Keratinocyte (primary cell): ENCODE measurements around the gene EFHB. TPM values are rescaled to one million over a fixed set of nuclear protein-coding genes. Genes with fewer than 3 reads are reported as not detected.

Experiments
- DNase-seq: peaks from one replicate; pipeline ENCODE4 v3.0.0-alpha.2; 2011; ENCODE audit warnings: low read depth, missing footprints, low spot score
- FAIRE-seq: peaks from 2 replicates; lab custom pipeline; 2011; peaks lifted over from hg19 to GRCh38; lab: Jason Lieb, UNC
- H2AFZ ChIP-seq: 2 replicates; pipeline ENCODE4 v1.6.0; 2012; ENCODE audit warnings: low read length, control low read depth, inconsistent platforms; ENCODE audit not compliant: control insufficient read depth
- H3K27ac ChIP-seq: 2 replicates; pipeline ENCODE4 v1.5.1; 2011; ENCODE audit warnings: low read length; ENCODE audit not compliant: control insufficient read depth, insufficient read depth
- H3K27me3 ChIP-seq: 3 replicates; pipeline ENCODE4 v1.6.0; 2011; ENCODE audit warnings: low read length; ENCODE audit not compliant: control insufficient read depth, insufficient read depth; ENCODE audit errors: extremely low read depth
- H3K36me3 ChIP-seq, 2 experiments: 2 replicates in 1 of 2; 3 replicates in 1 of 2; pipeline ENCODE4 v1.5.1; 2011; ENCODE audit warnings: low read length in 2 of 2, mild to moderate bottlenecking in 1 of 2; ENCODE audit not compliant: control insufficient read depth in 2 of 2, insufficient read depth in 2 of 2; ENCODE audit errors: extremely low read depth in 1 of 2
- H3K4me1 ChIP-seq: 3 replicates; pipeline ENCODE4 v1.5.1; 2011; ENCODE audit warnings: low read length; ENCODE audit not compliant: control insufficient read depth, insufficient read depth; ENCODE audit errors: extremely low read depth
- H3K4me2 ChIP-seq: 3 replicates; pipeline ENCODE4 v1.6.0; 2011; ENCODE audit warnings: low read depth, low read length; ENCODE audit not compliant: control insufficient read depth, insufficient read depth; ENCODE audit errors: extremely low read depth
- H3K4me3 ChIP-seq, 3 experiments: fragments of 200-600 bp in 1 of 3; sonication (generic) in 1 of 3; 2 replicates in 2 of 3; 3 replicates in 1 of 3; pipeline ENCODE4 v1.5.1; 2011 to 2016; ENCODE audit warnings: low read length in 3 of 3, mild to moderate bottlenecking in 3 of 3, control low read depth in 2 of 3, inconsistent platforms in 1 of 3, low read depth in 1 of 3, mixed read lengths in 1 of 3, mixed run types in 1 of 3, moderate library complexity in 1 of 3; ENCODE audit not compliant: control insufficient read depth in 2 of 3, insufficient read depth in 2 of 3; ENCODE audit errors: extremely low read depth in 1 of 3
- H3K79me2 ChIP-seq: 2 replicates; pipeline ENCODE4 v1.6.0; 2012; ENCODE audit warnings: low read length; ENCODE audit not compliant: control insufficient read depth, insufficient read depth
- H3K9ac ChIP-seq: 3 replicates; pipeline ENCODE4 v1.6.0; 2011; ENCODE audit warnings: low read length; ENCODE audit not compliant: control insufficient read depth, insufficient read depth; ENCODE audit errors: extremely low read depth
- H3K9me1 ChIP-seq: 3 replicates; pipeline ENCODE4 v1.6.0; 2011; ENCODE audit warnings: low read length; ENCODE audit not compliant: control insufficient read depth, insufficient read depth; ENCODE audit errors: extremely low read depth
- H3K9me3 ChIP-seq: 2 replicates; pipeline ENCODE4 v1.5.1; 2012; ENCODE audit warnings: low read depth, low read length; ENCODE audit not compliant: control insufficient read depth
- H4K20me1 ChIP-seq: 3 replicates; pipeline ENCODE4 v1.6.0; 2011; ENCODE audit warnings: low read length; ENCODE audit not compliant: control insufficient read depth, insufficient read depth; ENCODE audit errors: extremely low read depth
- EZH2 ChIP-seq: IDR thresholded peaks from one replicate; pipeline ENCODE4 v1.6.1; 2012; ENCODE audit warnings: inconsistent platforms, mild to moderate bottlenecking, low read length, moderate library complexity
- dilution Hi-C: fragments of 300-500 bp; cut with MboI; formaldehyde crosslinking; loops from one replicate; pipeline ENCODE4 v1.7.0; 2020; ENCODE audit warnings: low sequenced_read_pairs; ENCODE audit not compliant: extremely low pct_ligation_motif_present
- polyA plus RNA-seq, 5 experiments: library from polyadenylated mRNA; depleted of rRNA in 3 of 5; stranded (reverse) in 3 of 5; stranded (forward) in 1 of 5; unstranded in 1 of 5; fragments of >200 nt; gene quantifications; 1 replicate in 1 of 5; 2 replicates in 3 of 5; 3 replicates in 1 of 5; pipeline versions ENCODE4 v1.2.1 to v1.2.3, GENCODE V29; 2011 to 2012; ENCODE audit warnings: missing spikeins in 2 of 5, low read depth in 1 of 5, low replicate concordance in 1 of 5
- TF ChIP-seq, protein P1 (sequence below), 3 experiments: IDR thresholded peaks in 1 of 3; conservative IDR thresholded peaks in 1 of 3; optimal IDR thresholded peaks in 1 of 3; 2 replicates in 2 of 3; 3 replicates in 1 of 3; pipeline versions ENCODE3 to v1.5.1; 2011; ENCODE audit warnings: low read length in 3 of 3, mild to moderate bottlenecking in 3 of 3, moderate library complexity in 2 of 3, control low read depth in 1 of 3, inconsistent platforms in 1 of 3; ENCODE audit not compliant: insufficient read depth in 2 of 3; ENCODE audit errors: extremely low read depth in 1 of 3

The EFHB gene
- polyA plus RNA-seq, 1 donor (not counting 4 experiments of a cell fraction or from before 2014, with no cell fraction given): 0.26 TPM

- no peaks in the 10 kb centered on the region for H3K4me1 ChIP-seq
- no peak for TF ChIP-seq EZH2
- TF ChIP-seq, protein P1, sequence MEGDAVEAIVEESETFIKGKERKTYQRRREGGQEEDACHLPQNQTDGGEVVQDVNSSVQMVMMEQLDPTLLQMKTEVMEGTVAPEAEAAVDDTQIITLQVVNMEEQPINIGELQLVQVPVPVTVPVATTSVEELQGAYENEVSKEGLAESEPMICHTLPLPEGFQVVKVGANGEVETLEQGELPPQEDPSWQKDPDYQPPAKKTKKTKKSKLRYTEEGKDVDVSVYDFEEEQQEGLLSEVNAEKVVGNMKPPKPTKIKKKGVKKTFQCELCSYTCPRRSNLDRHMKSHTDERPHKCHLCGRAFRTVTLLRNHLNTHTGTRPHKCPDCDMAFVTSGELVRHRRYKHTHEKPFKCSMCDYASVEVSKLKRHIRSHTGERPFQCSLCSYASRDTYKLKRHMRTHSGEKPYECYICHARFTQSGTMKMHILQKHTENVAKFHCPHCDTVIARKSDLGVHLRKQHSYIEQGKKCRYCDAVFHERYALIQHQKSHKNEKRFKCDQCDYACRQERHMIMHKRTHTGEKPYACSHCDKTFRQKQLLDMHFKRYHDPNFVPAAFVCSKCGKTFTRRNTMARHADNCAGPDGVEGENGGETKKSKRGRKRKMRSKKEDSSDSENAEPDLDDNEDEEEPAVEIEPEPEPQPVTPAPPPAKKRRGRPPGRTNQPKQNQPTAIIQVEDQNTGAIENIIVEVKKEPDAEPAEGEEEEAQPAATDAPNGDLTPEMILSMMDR (optimal IDR thresholded peaks at IDR 0.05 in 1 of 3, IDR thresholded peaks at IDR 0.05 in 1 of 3, conservative IDR thresholded peaks at IDR 0.05 in 1 of 3; ENCODE audit: extremely low read depth in 1 of 3, insufficient read depth in 2 of 3, low read length in 3 of 3): no peak
- DNase-seq (no peak), FAIRE-seq (no peak)
- no peaks in the 10 kb centered on the region for H3K27me3 ChIP-seq
- dilution Hi-C loops: no loop called here
- no peaks in the 10 kb centered on the region for H4K20me1 ChIP-seq
- H3K27ac ChIP-seq: no peak overlapping the region
- no peaks in the 10 kb centered on the region for H3K79me2 ChIP-seq
- no peaks in the 10 kb centered on the region for H3K9me3 ChIP-seq
- H3K4me3 ChIP-seq: no peak overlapping the region
- H3K9me1 ChIP-seq: no peaks in the 10 kb centered on the region
- no peaks in the 10 kb centered on the region for H3K36me3 ChIP-seq
- H2AFZ ChIP-seq: no peak overlapping the region
- H3K4me2 ChIP-seq: no peak overlapping the region
- H3K9ac ChIP-seq: no peak overlapping the region
Observed at GRCh38 chr3:19931180-19931692, 2.8 kb downstream of the EFHB start.

- dilution Hi-C loops: no loop called here
Observed at GRCh38 chr3:19920401-19921080, 13.5 kb downstream of the EFHB start.

More at GRCh38 chr3:19920401-19921080, 13.5 kb downstream of the EFHB start:
- Histone ChIP-seq H3K4me2 (no peak overlapping the region), H3K27ac (no peak overlapping the region), H3K9ac (no peak overlapping the region), H3K27me3 (no peaks in the 10 kb centered on the region), H3K9me1 (no peaks in the 10 kb centered on the region), H3K9me3 (no peaks in the 10 kb centered on the region), H3K4me1 (no peaks in the 10 kb centered on the region), H3K4me3 (no peak overlapping the region), H2AFZ (no peak overlapping the region), H3K36me3 (no peaks in the 10 kb centered on the region), H4K20me1 (no peaks in the 10 kb centered on the region), H3K79me2 (no peaks in the 10 kb centered on the region)
- FAIRE-seq (no peak), DNase-seq (no peak)
- TF ChIP-seq EZH2: no peak
- TF ChIP-seq, protein P1 (optimal IDR thresholded peaks at IDR 0.05 in 1 of 3, IDR thresholded peaks at IDR 0.05 in 1 of 3, conservative IDR thresholded peaks at IDR 0.05 in 1 of 3; ENCODE audit: extremely low read depth in 1 of 3, insufficient read depth in 2 of 3, low read length in 3 of 3): no peak
